ENCODE results near the gene LRP1B.

Gene LRP1B

DNA sequence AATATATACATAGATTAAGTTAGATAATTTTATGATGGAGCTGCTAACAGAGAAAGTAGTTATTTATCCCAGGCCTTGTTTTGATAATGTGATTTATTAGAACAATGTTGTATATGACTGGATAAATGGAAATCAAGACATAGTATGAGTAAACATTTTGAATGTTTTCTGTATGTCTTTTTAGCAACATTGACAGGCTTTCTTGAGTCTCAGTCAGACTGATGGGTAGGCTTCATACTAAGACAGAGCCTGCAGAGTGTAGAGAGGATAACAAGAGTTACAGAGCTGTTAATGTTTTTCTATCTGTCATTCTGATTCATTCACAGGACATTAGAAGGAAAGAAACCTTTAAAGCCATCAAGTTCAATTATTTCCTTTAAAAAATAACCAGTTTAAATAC, 478.5 kb downstream of the LRP1B start:
- no peak for DNase-seq

DNA sequence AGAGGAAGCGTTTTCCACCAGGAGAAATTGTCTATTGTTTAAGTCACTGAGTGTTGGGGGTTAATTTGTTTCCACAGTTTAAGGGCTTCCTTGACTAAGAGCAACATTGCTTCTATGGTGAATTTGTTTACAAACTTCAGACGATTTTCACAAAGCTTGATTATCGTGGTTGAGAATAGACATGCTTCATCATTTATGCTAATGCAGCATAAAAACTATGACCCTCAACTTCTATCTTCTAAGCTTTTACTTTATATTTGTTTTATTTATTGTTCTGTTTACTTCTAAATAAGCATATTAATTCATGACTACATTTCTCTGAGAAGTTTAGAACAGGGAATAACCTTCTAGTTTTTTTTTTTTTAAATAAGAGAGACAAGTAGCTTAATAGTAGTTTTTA, 483.5 kb downstream of the LRP1B start:
- DNase-seq = no peak

DNA sequence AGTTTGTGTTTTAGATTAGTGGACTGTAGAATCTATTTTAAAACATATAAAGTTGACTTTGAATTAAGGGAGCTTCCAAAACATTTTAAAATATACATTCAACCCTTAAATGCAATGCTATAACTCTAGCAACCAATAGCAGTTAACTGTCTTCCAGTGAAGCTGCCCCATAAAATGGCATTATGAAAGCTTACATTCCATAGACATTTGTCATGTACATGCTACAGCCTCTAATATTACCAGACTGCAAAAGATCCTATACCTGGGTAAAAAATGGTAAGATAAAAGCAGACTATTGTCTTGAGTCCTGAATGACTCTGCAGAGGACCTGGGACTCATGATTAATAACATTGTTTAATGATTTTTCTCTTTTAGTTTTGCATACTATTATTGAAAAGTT, 489.4 kb downstream of the LRP1B start:
- DNase-seq = no peak

DNA sequence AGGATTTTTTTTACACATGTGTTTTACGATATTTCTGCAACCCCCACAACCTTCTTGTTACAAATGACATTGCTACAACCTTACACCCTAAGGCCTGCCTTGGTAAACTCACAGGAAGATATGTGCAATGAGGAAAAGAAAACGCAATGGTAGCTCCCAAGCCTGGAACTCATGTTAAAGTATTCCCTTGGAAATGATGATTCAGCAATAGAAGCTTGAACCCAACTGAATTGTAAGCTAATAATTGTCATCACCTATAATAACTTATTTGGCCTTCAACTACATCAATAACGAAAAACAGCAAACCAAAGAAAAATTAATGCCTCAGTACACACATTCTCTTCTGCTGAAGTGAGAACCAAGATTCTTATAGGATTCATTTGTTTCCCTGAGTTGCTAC, 491.0 kb downstream of the LRP1B start:
- no peak for DNase-seq

DNA sequence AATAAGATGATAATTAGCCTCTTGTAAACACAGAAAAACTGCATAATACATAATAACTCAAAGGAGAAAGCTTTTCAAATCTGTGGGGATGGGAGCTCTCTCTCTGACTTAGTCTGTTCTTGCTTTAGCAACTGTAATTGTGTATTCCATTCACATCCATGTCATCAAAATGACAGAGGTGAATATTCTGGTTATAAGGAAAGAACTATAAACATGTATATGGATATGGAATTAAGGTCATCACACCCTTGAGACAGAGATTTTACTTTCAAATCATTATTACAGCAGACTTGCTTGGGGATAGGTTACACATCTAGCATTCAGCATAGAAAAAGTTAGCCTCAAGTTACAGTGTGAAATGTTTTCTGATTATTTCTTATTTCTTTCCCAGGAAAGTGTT, 497.7 kb downstream of the LRP1B start:
- DNase-seq = no peak

DNA sequence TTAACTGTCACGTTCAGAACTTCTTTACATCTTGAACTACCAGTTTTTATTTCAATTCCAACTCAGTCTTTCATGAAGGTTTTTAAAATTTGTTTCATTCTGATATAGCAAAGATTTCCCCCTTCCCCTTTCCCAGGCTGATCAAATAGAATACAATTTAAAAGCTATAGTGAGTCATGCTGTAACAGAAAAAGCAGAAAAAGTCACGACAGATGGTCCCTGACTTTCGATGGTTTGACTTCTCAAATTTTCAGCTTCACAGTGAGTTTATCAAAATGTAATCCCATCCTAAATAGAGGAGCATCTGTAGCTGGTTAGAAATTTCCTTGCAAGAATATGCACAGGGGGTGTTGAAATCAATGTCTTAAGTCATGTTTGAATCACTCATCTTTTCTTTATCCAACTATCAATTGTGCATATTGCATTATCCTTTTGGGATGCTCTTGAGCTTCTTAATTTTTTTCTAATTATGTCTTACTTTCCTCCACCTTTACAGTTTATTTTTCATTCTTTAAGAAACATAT, 500.3 kb downstream of the LRP1B start:
- no peak for DNase-seq

DNA sequence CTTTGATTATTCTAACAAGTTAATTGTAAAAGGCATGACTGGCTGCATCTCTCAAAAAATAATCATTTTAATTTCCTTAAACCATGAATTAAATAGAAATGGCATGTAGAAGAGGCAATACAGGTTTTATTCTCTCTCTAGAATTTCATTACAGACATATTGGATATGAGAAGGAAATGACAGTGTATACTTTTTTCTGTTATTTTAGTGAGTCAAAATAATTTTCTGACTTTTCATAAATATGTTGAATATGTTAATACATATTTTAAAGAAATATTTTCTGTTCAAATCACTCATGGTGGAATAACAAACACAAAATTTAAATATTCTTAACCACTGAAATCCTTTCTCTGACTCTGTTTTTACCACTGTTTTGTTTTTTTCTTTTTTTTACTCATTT, 510.4 kb downstream of the LRP1B start:
- no peak for DNase-seq

DNA sequence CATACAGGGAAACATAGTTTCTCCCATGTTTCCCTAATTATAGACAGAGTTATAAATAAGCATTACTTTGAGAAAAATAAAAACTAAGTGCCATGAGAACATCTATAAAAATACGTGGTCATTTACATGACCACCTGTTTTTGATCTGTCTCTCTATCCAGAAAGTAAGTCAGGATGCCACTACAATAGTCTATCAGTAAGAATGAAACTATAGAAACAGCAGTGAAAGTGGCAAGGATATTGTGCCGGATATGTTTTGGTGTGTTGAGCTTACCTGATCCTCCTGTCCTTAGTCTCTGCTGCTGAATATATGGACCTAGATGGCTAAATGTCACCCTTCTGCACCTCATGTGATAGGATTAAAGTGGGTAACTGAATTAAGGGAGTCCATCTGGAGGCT, 512.4 kb downstream of the LRP1B start:
- DNase-seq = no peak

DNA sequence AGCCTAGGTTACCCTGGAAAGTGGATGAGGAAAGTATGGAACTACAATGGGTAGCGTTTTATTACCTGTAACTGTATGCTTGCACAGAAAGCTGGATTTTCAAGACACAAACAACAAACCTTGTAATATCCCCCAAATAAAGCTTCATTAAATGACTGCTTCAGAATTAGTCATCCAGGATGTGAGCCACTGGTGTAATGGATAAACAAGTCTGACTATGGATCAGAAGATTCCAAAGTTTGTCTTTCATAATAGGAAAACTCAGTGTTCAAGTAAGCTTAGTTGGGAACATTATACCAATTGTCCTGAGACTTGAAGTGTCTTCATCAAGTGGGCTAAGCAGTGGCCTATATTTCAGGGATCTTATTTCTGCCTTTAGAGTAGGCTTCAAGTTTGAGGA, 518.8 kb downstream of the LRP1B start:
- no peak for DNase-seq

DNA sequence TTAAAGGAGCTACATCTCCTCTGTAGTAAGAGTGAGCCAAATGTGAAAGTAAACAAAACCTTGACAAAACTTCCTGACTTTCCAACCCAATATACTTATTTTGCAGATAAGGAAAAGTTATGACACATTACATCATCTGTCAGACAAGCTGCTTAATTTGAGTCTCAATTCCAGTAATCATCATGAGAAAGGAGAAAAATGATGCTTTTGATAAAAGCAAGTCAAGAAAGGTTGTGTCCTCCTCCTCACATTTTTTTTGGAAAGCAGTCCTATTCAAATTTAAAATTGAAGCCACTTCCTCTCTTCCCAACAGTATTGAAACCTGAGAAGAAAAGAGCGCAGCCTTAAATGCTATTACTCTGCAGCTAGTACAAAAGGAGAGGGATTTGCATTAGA, 519.6 kb downstream of the LRP1B start:
- DNase-seq = no peak

DNA sequence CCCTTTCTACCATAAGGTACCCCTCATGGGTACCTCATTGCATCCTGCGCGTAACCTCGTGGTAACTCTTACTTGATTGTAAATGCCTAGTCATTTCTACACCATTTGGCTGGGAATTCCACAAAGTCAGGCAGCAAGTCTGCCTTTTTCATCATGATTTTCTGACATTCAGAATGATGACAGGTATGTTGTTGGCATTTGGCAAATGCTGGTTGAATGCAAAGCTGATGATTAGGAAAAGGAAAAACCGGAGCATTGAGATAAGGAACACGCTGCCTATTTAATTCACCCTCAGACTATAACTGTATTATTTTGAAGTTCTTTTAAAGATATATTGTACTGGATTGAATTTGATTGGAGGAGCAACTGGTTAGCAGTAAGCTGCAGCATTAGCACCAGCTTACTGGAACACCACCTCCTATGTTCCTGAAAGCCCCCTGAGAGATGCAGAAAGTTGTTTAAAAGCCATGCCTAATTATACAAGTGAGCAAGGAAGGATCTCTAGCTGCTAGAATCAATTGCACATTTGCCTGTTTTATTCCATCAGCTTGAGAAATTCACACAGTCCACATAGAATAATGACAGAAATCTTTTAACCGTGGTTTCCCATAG, 520.1 kb downstream of the LRP1B start:
- DNase-seq = no peak

DNA sequence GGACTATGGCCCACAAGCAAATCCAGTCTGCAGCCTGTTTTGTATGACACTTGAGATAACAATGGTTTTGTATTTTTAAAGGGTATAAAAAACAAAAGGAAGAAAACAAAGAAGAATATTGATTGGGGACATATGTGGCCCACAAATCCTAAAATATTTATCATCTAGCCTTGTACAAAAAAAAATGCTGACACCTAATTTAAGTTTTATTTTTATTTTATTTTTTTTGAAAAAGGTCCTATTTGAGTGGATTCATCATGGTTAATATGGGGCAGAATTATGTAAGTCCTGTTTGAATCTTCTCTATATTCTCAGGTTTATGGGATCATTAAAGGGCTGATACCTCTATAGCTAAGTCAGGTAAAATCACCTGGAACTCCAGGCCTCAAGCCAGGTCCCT, 525.7 kb downstream of the LRP1B start:
- DNase-seq = no peak

DNA sequence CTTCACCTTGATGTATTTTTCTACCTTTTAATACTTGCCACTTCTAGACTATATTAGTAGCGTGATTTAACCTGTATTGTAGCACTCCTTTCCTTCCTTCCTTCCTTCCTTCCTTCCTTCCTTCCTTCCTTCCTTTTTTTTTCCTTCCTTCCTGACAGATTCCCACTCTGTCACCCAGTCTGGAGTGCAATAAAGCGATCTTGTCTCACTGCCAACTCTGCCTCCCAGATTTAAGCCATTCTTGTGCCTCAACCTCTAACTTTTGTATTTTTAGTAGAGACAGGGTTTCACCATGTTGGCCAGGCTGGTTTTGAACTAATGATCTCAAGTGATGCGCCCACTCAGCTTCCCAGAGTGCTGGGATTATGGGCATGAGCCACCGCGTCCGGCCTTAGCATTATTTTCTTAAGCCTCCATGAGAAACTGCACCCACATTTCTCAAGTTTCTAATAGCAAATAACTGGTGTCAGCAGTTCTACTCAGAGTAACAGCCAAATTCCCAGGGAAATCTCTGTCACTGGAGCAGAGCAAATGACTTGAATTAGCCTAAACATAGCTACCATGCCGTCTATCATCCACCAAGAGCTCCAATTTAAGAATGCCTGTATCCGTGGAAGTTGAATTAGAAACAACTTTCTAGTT, 529.2 kb downstream of the LRP1B start:
- DNase-seq = no peak

DNA sequence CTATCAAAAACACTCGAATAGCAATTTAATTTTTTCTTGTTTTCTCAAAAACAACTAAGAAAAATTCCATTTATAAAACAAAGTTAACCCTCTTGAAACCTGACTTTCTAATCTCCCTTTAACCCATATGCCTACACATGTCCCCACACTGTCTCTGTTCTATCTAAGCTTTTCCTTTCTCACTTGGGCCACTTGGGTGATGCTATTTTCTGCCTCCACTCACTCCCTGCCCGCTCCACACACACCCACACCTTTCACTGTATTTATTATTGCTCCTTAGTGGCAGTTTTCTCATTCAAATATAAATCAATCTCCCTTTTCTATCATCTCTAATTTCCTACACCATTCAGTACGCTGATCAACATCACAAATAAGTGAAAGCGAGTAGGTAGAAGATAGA, 531.1 kb downstream of the LRP1B start:
- no peak for DNase-seq

DNA sequence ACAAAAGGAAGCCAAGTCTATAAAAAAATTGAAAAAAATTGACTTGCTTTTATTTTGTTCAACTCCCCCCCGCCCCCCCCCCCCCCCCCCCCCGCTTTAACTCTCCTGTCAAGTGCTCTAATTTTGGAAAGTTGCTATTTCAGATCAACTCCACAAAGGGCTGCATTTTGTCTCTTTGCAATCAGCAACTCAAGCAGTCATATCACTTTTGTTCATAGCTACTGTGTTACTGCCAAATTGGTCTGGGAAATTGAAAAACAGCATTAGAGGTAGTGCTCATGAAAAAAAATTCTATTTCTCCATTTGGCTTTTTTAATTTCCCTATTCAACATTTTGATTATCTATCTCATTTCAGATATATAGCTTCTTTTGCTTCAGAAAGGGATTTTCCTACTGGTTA, 531.8 kb downstream of the LRP1B start:
- no peak for DNase-seq

DNA sequence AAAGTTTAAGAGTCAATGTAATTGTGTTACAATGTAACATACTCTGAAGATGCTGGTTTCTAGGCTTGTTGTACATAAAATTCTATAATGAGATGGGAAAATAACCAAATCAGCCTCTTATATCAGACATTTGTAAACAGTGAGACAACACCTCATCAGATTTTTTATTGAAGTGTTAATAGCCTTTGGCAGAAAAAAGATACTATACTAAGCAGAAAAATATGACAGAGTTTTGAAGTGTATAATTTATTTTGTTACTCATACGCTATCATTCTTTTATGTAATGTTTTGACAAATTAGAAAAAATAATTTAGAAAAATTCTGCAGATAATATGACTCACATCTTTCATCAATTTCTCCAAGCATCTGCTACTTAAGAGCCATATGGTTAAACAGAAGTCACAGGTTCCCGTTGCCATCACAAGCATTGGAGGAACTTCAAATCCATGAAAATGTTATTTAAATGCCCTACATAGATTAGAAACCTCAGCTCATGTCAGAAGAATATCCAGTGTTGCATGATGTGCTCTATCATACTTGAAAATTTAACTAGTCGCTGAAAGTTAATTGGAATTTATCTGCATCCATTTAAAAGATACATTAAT, 535.4 kb downstream of the LRP1B start:
- no peak for DNase-seq

DNA sequence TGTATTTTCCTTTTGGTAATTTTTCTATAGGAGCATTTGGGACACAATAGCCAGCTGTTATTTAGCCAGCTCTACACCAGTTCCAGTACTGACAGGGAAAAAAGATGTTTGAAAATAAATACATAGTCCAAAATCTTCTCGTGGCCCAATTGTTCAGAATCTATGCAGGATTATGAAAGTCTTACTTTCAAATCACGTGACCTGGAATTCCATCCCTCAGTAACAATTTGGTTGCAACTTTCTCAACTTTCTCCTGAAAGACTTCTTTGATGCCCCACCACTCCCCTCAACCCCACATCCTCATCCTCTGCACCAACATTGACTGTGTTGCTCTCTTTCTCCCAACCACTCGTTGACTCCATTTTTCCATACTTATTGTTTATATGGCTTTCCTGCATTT, 539.0 kb downstream of the LRP1B start:
- DNase-seq = no peak

DNA sequence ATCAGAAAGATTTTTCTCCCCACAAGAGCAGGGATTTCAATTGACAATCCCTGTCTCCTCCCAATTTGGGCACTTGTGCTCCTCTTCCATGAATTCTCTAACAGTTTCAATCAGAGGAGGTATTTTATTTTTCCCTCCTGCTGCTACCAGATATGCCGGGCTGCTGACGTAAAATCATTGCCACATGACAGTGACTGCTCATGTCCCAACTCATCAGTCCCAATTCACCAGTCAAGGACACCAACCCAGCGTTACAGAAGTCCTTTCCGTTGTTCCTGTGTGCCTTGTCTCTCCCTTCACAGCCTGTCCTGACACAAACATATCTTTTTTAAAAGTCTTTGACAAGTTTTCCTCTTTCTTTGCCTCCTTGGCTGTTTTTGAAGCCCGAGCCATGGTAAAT, 540.2 kb downstream of the LRP1B start:
- DNase-seq = no peak

DNA sequence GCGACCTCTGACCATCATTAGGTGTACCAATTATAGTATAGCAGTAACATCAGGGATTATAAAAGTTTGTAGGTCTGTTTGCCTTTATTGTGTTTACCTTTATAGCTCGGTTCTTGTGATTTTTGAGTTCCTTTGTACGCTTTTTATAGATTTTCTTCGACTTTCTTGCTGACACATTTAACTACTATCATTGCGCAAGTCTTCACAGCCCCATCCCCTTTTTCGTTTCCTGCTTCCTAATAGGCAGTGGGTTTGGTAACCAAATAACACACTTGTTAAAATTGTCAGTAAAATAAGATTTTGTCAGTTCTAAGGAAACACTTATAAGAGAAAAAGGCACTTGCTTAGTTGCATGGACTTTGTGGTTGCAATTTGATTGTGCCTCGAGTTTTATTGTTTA, 541.5 kb downstream of the LRP1B start:
- DNase-seq = no peak

DNA sequence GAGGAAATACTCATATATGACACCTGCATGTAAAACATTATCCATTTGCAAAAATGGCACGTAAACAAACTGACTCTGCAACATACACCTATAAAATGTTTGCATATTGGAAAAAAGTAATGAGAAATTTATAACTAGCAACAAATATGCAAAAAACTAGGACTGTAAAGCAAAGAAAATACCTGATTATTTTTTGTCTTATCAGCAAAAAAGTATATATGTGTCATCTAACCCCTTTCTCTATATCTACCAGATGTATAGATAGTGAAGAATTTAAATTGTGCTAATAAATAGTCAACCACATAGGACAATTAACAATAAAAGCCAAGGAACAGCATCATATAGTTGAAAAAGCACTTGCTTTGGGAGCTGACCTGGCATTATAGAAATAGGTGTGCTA, 543.8 kb downstream of the LRP1B start:
- DNase-seq = no peak

DNA sequence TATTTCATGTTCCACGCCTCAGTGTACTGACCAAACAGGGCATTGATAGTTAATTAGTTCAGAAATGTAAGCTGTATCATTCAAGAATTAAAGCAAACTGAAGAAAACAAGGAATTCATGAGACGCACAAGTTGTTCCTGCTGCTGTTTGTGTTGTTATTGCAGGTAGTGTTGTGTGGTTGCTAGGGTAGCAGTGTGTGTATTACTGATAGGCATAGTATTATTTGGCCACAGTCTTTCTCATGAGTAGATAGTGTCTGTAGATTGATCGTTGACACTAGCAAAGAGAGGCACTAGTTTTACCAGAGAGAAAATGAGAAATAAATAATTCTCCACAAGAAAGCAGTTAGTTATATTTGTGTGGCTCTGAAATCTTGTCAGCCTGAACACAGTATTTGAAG, 548.6 kb downstream of the LRP1B start:
- no peak for DNase-seq

DNA sequence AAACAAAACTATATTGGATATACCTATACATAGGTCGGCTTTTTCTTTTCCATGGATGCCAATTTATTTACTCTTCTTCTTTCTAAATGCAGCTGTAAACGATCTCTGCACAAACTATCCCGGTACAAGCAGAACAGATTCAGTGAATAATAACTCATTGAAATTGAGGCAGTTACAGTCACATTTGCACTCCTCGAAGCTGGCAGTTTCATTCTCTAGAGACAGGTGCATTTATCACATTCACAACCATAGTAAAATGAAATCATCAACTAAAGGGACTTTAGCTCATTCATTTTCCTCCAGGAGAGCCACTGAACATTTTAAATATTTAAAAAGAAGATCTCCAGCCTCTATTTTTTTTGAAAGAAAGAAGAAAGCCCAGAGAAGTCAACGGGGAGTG, 551.7 kb downstream of the LRP1B start:
- no peak for DNase-seq

DNA sequence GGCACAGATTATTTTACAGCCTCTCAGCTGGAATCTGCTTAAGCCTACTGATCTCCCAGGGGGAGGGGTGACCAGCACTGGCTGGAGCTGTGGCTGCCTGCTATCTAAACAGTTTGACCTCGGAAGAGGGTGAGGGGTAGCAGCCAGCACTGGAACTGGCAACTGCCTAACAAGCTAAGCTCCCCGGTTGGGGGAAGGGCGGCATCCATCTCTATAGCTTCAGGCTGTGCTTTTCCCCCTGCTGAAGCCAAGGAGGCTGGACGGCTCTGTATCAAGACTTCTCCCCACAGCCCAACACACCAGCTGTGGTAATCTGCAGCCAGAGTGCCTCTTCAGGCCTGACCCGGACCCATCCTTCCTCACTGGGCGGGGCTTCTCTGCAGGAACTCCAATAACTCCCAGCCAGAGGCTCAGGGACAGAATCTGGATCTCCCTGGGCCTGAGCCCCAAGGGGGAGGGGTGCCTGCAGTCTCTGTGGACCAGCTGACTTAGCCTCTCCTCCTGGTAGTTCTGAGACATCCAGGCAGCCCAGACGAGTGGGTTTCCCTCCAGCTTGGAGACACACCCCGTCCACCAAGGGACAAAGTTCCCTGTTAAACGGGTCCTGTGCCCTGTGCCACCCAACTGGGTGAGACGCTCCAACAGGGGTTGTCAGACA, 560.2 kb downstream of the LRP1B start:
- no peak for DNase-seq

DNA sequence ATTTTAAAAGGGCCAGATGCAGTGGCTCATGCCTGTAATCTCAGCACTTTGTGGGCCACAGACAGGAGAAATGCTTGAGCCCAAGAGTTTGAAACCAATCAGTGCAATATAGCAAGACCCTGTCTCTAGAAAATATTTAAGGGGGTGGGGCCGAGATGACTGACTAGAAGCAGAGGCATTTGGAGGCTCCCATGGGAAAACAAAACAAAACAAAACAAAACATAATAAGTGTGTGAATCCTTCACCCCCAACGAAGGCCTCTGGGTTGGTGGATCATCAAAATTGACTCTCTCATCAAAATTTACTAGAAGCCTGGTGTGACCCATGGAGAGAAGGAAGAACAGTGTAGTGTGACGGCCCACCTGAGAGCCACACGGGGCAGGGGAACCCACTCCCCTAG, 560.9 kb downstream of the LRP1B start:
- DNase-seq = no peak

All from stimulated activated CD4-positive, alpha-beta T cell treated with anti-CD3 and anti-CD28 coated beads, Interleukin-15, amount 100 ng/mL, for 24 hours (primary cell).